Caco-2 (cell line): ENCODE data around the gene PDK2. TPM values are rescaled to one million over a fixed set of nuclear protein-coding genes. Genes with fewer than 3 reads are reported as not detected.
A peak's percentile ranks its signal among the peaks of the same experiment; 100 is the strongest.

Source experiments
- BruUV-seq: library from RNA; stranded (reverse); fragments of 400-500 nt; replicated peaks from 2 replicates; lab custom pipeline; 2021; lab: Mats Ljungman, UMichigan
- CTCF ChIA-PET: fragments of 300-600 bp; sonication (Branson Sonifier 250); formaldehyde crosslinking; loops from one replicate; lab custom pipeline; 2022; ENCODE audit warnings: antibody characterized with exemption; lab: Charles Lee
- POLR2A ChIA-PET: fragments of 300-600 bp; sonication (Branson Sonifier 250); formaldehyde crosslinking; loops from one replicate; lab custom pipeline; 2022; ENCODE audit warnings: antibody characterized with exemption; lab: Charles Lee
- DNase-seq, 2 experiments: peaks; one replicate each; pipeline versions ENCODE4 v3.0.0 to v3.0.0-alpha.2; 2020 to 2022
- H3K27me3 ChIP-seq: replicated peaks from 2 replicates; pipeline ENCODE4 v1.6.0; 2011; ENCODE audit warnings: low read length; ENCODE audit not compliant: control insufficient read depth, insufficient read depth
- H3K36me3 ChIP-seq: 2 replicates; pipeline ENCODE4 v1.5.1; 2011; ENCODE audit warnings: low read length; ENCODE audit not compliant: control insufficient read depth, insufficient read depth
- H3K4me1 ChIP-seq: fragments of 250-450 bp; sonication (Bioruptor Pico); 2 replicates; pipeline ENCODE4 v1.5.1; 2020; ENCODE audit warnings: mild to moderate bottlenecking
- H3K4me3 ChIP-seq: 2 replicates; pipeline ENCODE4 v1.5.1; 2011; ENCODE audit warnings: low read depth, mild to moderate bottlenecking, control low read depth, low read length
- H3K9me3 ChIP-seq: fragments of 250-450 bp; sonication (Bioruptor Pico); 2 replicates; pipeline ENCODE4 v1.5.1; 2020; ENCODE audit warnings: mild to moderate bottlenecking, moderate library complexity
- H3K27ac Mint-ChIP-seq: one replicate; pipeline ENCODE4 v1.8.0; 2022; ENCODE audit warnings: mixed read lengths; ENCODE audit not compliant: unreplicated experiment
- H3K27me3 Mint-ChIP-seq: one replicate; pipeline ENCODE4 v1.8.0; 2022; ENCODE audit warnings: mixed read lengths; ENCODE audit not compliant: insufficient read depth, unreplicated experiment
- H3K36me3 Mint-ChIP-seq: one replicate; pipeline ENCODE4 v1.8.0; 2022; ENCODE audit warnings: mild to moderate bottlenecking, mixed read lengths; ENCODE audit not compliant: insufficient read depth, unreplicated experiment
- H3K4me1 Mint-ChIP-seq: one replicate; pipeline ENCODE4 v1.8.0; 2022; ENCODE audit warnings: low read depth, mixed read lengths; ENCODE audit not compliant: unreplicated experiment
- H3K4me3 Mint-ChIP-seq: one replicate; pipeline ENCODE4 v1.8.0; 2022; ENCODE audit warnings: mild to moderate bottlenecking, moderate library complexity, mixed read lengths; ENCODE audit not compliant: unreplicated experiment
- H3K9me3 Mint-ChIP-seq: one replicate; pipeline ENCODE4 v1.8.0; 2022; ENCODE audit warnings: mixed read lengths; ENCODE audit not compliant: unreplicated experiment
- intact Hi-C: fragments of 100-400 bp; cut with micrococcal nuclease; formaldehyde crosslinking; loops from one replicate; pipeline ENCODE4 v1.10.0; 2022; ENCODE audit not compliant: unreplicated experiment
- total RNA-seq: library from RNA; stranded (reverse); gene quantifications from 2 replicates; pipeline ENCODE4 v1.2.3, GENCODE V29; 2022
- TF ChIP-seq, protein P1 (sequence below), 2 experiments: fragments of 200-600 bp in 1 of 2; IDR thresholded peaks; 1 replicate in 1 of 2; 2 replicates in 1 of 2; pipeline versions ENCODE4 v1.5.1 to v1.8.0; 2011 to 2022; ENCODE audit warnings: antibody characterized with exemption in 1 of 2, control low read depth in 1 of 2, inconsistent platforms in 1 of 2, low read depth in 1 of 2, low read length in 1 of 2, mild to moderate bottlenecking in 1 of 2, moderate library complexity in 1 of 2; ENCODE audit not compliant: insufficient read depth in 1 of 2, severe bottlenecking in 1 of 2, unreplicated experiment in 1 of 2

Gene PDK2
- total RNA-seq, 1 experiment from 2014 or later: 10.5 TPM

DNA sequence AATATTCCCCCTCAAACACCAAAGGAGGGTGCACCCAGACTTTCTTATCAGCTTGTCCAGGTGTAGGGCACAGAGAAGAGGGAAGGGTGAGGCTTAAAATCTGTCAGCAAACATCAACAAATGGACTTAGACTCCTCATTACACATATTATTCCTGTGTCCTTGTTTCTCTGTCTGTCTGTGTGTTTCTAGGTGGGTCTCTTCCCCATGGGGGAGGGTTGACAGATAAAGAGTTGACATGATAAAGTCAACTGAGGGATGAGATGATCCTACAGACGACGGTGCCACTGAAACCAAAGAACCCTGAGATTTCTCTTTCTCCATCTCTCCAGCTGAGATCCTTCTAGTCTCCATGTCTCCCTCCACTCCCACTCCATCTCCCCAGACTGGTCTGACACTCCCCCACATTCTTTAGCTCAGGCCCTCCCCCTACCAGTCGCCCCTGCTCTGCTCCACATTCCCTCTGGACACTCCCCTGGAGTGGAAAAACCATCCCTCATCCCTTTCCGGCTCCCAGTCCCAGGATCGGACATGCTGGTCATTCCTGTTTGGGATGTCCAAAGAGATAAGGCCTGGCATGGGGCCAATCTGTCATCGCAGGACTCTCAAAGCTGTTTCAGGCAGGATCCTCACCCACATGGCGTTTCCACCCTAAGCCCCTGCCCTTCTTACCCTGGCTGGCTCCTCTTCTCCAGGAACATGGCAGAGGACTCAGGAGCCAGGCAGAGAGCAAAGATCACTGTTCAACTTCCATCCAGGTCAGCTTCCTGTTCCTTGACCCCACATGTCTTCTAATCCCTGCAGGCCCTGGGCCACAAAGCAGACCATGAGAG is 42.1 kb upstream of the PDK2 start:
- peaks cover 30% of the 10 kb centered on the region for H3K4me1 Mint-ChIP-seq
- no peak overlapping the region for H3K27ac Mint-ChIP-seq
- no peaks in the 10 kb centered on the region for H3K27me3 Mint-ChIP-seq
- H3K4me3 Mint-ChIP-seq: peak overlapping the region; percentile 14
- peaks cover 6% of the 10 kb centered on the region for H3K36me3 Mint-ChIP-seq
- no peaks in the 10 kb centered on the region for H3K9me3 Mint-ChIP-seq
- Histone ChIP-seq H3K4me1 (peaks cover 45% of the 10 kb centered on the region), H3K9me3 (no peaks in the 10 kb centered on the region), H3K4me3 (no peak overlapping the region), H3K36me3 (no peaks in the 10 kb centered on the region), H3K27me3 (no peaks in the 10 kb centered on the region)
- ChIA-PET CTCF (interaction anchor here (1.0 kb wide), 1 partner anchor 41 kb away, joined by 3 read pairs; no protein-coding TSS in a partner anchor), POLR2A (no interaction called here)
- TF ChIP-seq, protein P1, sequence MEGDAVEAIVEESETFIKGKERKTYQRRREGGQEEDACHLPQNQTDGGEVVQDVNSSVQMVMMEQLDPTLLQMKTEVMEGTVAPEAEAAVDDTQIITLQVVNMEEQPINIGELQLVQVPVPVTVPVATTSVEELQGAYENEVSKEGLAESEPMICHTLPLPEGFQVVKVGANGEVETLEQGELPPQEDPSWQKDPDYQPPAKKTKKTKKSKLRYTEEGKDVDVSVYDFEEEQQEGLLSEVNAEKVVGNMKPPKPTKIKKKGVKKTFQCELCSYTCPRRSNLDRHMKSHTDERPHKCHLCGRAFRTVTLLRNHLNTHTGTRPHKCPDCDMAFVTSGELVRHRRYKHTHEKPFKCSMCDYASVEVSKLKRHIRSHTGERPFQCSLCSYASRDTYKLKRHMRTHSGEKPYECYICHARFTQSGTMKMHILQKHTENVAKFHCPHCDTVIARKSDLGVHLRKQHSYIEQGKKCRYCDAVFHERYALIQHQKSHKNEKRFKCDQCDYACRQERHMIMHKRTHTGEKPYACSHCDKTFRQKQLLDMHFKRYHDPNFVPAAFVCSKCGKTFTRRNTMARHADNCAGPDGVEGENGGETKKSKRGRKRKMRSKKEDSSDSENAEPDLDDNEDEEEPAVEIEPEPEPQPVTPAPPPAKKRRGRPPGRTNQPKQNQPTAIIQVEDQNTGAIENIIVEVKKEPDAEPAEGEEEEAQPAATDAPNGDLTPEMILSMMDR (IDR thresholded peaks at IDR 0.05; ENCODE audit: insufficient read depth in 1 of 2, low read depth in 1 of 2, low read length in 1 of 2, severe bottlenecking in 1 of 2, unreplicated experiment in 1 of 2): no peak
- intact Hi-C loops: no loop called here
- peak; percentile 14 to 65 for DNase-seq
- BruUV-seq: no TSS peak

DNA sequence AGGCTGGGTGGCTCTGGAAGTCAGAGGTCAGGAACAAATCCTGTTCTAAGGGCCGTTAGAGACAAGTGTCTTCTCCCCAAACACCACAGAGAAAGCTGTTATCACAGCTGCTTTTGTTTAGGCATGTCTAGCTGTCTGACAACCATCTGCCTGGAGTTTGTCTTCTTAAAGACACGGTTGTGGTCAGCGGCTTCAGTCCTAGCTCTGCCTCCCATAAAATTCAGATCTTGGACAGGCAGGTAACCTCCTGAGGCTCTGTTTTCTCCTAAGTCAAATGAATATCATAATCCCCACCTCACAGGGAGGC is 41.5 kb upstream of the PDK2 start:
- CTCF ChIA-PET: interaction anchor here (1.0 kb wide), 1 partner anchor 41 kb away, joined by 3 read pairs; no protein-coding TSS in a partner anchor
- TF ChIP-seq, protein P1 (IDR thresholded peaks at IDR 0.05; ENCODE audit: insufficient read depth in 1 of 2, low read depth in 1 of 2, low read length in 1 of 2, severe bottlenecking in 1 of 2, unreplicated experiment in 1 of 2): no peak
- no peaks in the 10 kb centered on the region for H3K36me3 ChIP-seq
- H3K4me3 Mint-ChIP-seq: peak overlapping the region; percentile 14
- intact Hi-C loops: no loop called here
- H3K27me3 ChIP-seq: no peaks in the 10 kb centered on the region
- no peak for DNase-seq
- BruUV-seq: no TSS peak
- H3K4me3 ChIP-seq: no peak overlapping the region
- no peak overlapping the region for H3K27ac Mint-ChIP-seq
- no peaks in the 10 kb centered on the region for H3K9me3 Mint-ChIP-seq
- H3K9me3 ChIP-seq: no peaks in the 10 kb centered on the region
- no peaks in the 10 kb centered on the region for H3K27me3 Mint-ChIP-seq
- H3K36me3 Mint-ChIP-seq: peaks cover 6% of the 10 kb centered on the region
- POLR2A ChIA-PET: no interaction called here
- peaks cover 30% of the 10 kb centered on the region for H3K4me1 Mint-ChIP-seq
- peaks cover 48% of the 10 kb centered on the region for H3K4me1 ChIP-seq

DNA sequence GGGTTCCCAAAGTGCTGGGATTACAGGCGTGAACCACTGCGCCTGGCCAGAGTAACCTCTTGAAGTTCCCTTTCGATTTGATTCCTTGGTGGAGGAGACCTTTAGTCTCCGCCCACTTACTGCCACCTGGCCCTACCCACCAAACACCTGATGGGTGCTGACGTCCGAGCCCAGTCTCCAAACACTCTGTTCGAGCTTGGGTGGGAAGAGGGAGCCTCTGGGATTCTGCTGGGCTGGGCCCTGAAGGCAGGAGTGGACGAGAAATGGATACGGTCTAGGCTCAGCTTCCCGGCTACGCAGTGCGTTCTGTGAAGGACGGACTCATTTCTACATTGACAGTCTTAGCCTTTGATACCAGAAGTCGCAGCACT is 40.1 kb upstream of the PDK2 start:
- no peaks in the 10 kb centered on the region for H3K27me3 Mint-ChIP-seq
- TF ChIP-seq, protein P1 (IDR thresholded peaks at IDR 0.05; ENCODE audit: insufficient read depth in 1 of 2, low read depth in 1 of 2, low read length in 1 of 2, severe bottlenecking in 1 of 2, unreplicated experiment in 1 of 2): no peak
- peaks cover 48% of the 10 kb centered on the region for H3K4me1 ChIP-seq
- peak overlapping the region; percentile 74 for H3K4me3 ChIP-seq
- H3K4me1 Mint-ChIP-seq: peaks cover 24% of the 10 kb centered on the region
- intact Hi-C loops: no loop called here
- ChIA-PET POLR2A (no interaction called here), CTCF (no interaction called here)
- no peaks in the 10 kb centered on the region for H3K36me3 ChIP-seq
- no peaks in the 10 kb centered on the region for H3K9me3 Mint-ChIP-seq
- peak; percentile 62 to 78 for DNase-seq
- H3K4me3 Mint-ChIP-seq: peak overlapping the region; percentile 86
- no TSS peak for BruUV-seq
- H3K27ac Mint-ChIP-seq: peak overlapping the region; percentile 71
- no peaks in the 10 kb centered on the region for H3K9me3 ChIP-seq
- no peaks in the 10 kb centered on the region for H3K27me3 ChIP-seq
- peaks cover 6% of the 10 kb centered on the region for H3K36me3 Mint-ChIP-seq
